ENCODE results near the gene CASP8.

DNA sequence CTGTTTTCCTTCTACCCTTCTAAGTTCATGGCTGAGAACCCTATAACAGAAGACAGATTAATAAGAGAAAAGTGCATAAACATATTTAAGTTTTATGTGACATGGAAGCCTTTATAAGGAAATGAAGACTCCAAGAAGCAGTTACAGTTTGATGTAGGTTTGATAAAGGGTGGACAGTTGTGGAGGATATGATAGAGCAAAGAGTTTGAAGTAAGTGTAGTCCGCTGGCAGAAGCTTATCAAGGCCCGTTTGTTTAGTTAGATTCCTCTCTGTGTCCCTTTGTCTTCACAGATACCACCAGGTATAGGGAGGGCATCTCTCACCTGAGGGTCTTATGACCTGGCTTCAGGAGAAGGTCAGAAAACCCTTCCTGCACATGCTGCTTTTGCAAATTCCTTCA, 10.4 kb upstream of the CASP8 start:
- TF ChIP-seq CTCF (IDR thresholded peaks at IDR 0.05) (no peak), POLR2A (IDR thresholded peaks at IDR 0.05) (no peak)

All from testis (tissue), 2 donors.